AG04450 (cell line): ENCODE results near the gene LRP8. TPM values are rescaled to one million over a fixed set of nuclear protein-coding genes. Genes with fewer than 3 reads are reported as not detected.

Experiments
- CTCF ChIA-PET: fragments of 300-600, 350-600 bp; formaldehyde crosslinking; extraction: SDS; loops from one replicate; lab custom pipeline; 2022; ENCODE audit warnings: antibody characterized with exemption, inconsistent platforms; lab: Charles Lee
- POLR2A ChIA-PET: fragments of 350-600 bp; formaldehyde crosslinking; extraction: SDS; loops from one replicate; lab custom pipeline; 2021; ENCODE audit warnings: antibody characterized with exemption, inconsistent platforms; lab: Yijun Ruan, JAX
- DNase-seq: peaks from one replicate; pipeline ENCODE4 v3.0.0-alpha.2; 2011; ENCODE audit warnings: low read depth, low spot score
- H3K27ac ChIP-seq: one replicate; pipeline ENCODE4 v1.5.1; 2012; ENCODE audit warnings: low read depth, low read length, control low read depth
- H3K27me3 ChIP-seq: one replicate; pipeline ENCODE4 v1.6.0; 2012; ENCODE audit warnings: low read length; ENCODE audit not compliant: control insufficient read depth, insufficient read depth
- H3K4me3 ChIP-seq: 2 replicates; pipeline ENCODE4 v1.5.1; 2011; ENCODE audit warnings: mild to moderate bottlenecking, low read depth, low read length, control low read depth
- H3K9me3 ChIP-seq: 2 replicates; pipeline ENCODE4 v1.5.1; 2012; ENCODE audit warnings: low read length; ENCODE audit not compliant: control insufficient read depth, insufficient read depth
- CTCF ChIP-seq: IDR thresholded peaks from 2 replicates; pipeline ENCODE4 v1.5.1; 2011; ENCODE audit warnings: low read depth, low read length, control low read depth, inconsistent platforms
- polyA plus RNA-seq: library from polyadenylated mRNA; depleted of rRNA; stranded (reverse); fragments of >200 nt; gene quantifications from 2 replicates; pipeline ENCODE4 v1.2.3, GENCODE V29; 2011

The LRP8 gene
- polyA plus RNA-seq, 1 experiment = 5.0 TPM

- H3K27ac ChIP-seq = no peak overlapping the region
- no peak overlapping the region for H3K4me3 ChIP-seq
- no peak for DNase-seq
- ChIA-PET POLR2A (no interaction called here), CTCF (interaction anchor here (0.5 to 4.7 kb wide), 8 partner anchors 11 to 1228 kb away, joined by 3 to 127 read pairs (median 10); no protein-coding TSS in a partner anchor)
- TF ChIP-seq CTCF = no peak
- no peaks in the 10 kb centered on the region for H3K27me3 ChIP-seq
- H3K9me3 ChIP-seq = no peaks in the 10 kb centered on the region
These were observed 51.0 kb downstream of the LRP8 start for GRCh38 chr1:53276902-53277281.

GRCh38 chr1:53276153-53276901 lies 51.5 kb downstream of the LRP8 start:
- Histone ChIP-seq H3K27ac (no peak overlapping the region), H3K27me3 (no peaks in the 10 kb centered on the region), H3K4me3 (no peak overlapping the region), H3K9me3 (no peaks in the 10 kb centered on the region)
- TF ChIP-seq CTCF = no peak
- DNase-seq = no peak
- POLR2A ChIA-PET = no interaction called here
- CTCF ChIA-PET = interaction anchor here (0.5 to 0.6 kb wide), 3 partner anchors 39 to 1228 kb away, joined by 3 to 5 read pairs (median 4); no protein-coding TSS in a partner anchor

- H3K27me3 ChIP-seq = no peaks in the 10 kb centered on the region
- no peak overlapping the region for H3K4me3 ChIP-seq
- TF ChIP-seq CTCF = no peak
- no peak overlapping the region for H3K27ac ChIP-seq
- DNase-seq = no peak
- POLR2A ChIA-PET = no interaction called here
- peaks cover 3% of the 10 kb centered on the region; the same call in 1 of the 2 replicates for H3K9me3 ChIP-seq
- CTCF ChIA-PET = interaction anchor here (0.6 kb wide), 1 partner anchor 1097 kb away, joined by 4 read pairs; no protein-coding TSS in a partner anchor
These were observed 52.3 kb downstream of the LRP8 start for GRCh38 chr1:53275566-53275965.

- POLR2A ChIA-PET = no interaction called here
- Histone ChIP-seq H3K27ac (no peak overlapping the region), H3K4me3 (no peak overlapping the region), H3K9me3 (peaks cover 3% of the 10 kb centered on the region; the same call in 1 of the 2 replicates), H3K27me3 (no peaks in the 10 kb centered on the region)
- CTCF ChIA-PET = interaction anchor here (0.8 kb wide), 1 partner anchor 479 kb away, joined by 3 read pairs; no protein-coding TSS in a partner anchor
- TF ChIP-seq CTCF = no peak
- no peak for DNase-seq
These were observed 53.2 kb downstream of the LRP8 start for GRCh38 chr1:53274541-53275185.

- no peak for TF ChIP-seq CTCF
- Histone ChIP-seq H3K27me3 (no peaks in the 10 kb centered on the region), H3K27ac (no peak overlapping the region), H3K4me3 (no peak overlapping the region), H3K9me3 (peaks cover 3% of the 10 kb centered on the region; the same call in 1 of the 2 replicates)
- CTCF ChIA-PET = interaction anchor here (0.8 kb wide), 1 partner anchor 479 kb away, joined by 3 read pairs; no protein-coding TSS in a partner anchor
- POLR2A ChIA-PET = no interaction called here
- no peak for DNase-seq
These were observed 53.8 kb downstream of the LRP8 start for GRCh38 chr1:53274026-53274425.
